Measurements from ENCODE around the gene LCE1F.

DNA sequence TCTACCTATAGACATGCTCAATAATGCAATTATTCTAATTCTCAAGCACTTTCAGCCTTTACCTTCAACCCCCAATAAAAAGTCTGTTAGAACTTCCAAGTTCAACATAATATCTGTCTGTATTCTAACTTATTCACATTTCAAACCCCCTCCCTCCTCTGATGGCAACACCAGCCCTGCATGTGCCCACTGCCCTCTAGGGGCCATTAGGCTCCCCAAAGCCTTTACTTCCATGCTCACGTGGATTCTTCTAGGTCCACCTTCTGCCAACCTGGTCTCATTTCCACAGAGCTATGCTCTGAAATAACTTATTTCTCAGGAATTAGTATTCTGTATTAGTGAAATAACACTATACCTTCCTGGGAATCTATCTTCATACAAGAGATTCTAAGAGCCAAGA lies 39.3 kb upstream of the LCE1F start:
- TF ChIP-seq, protein P1, sequence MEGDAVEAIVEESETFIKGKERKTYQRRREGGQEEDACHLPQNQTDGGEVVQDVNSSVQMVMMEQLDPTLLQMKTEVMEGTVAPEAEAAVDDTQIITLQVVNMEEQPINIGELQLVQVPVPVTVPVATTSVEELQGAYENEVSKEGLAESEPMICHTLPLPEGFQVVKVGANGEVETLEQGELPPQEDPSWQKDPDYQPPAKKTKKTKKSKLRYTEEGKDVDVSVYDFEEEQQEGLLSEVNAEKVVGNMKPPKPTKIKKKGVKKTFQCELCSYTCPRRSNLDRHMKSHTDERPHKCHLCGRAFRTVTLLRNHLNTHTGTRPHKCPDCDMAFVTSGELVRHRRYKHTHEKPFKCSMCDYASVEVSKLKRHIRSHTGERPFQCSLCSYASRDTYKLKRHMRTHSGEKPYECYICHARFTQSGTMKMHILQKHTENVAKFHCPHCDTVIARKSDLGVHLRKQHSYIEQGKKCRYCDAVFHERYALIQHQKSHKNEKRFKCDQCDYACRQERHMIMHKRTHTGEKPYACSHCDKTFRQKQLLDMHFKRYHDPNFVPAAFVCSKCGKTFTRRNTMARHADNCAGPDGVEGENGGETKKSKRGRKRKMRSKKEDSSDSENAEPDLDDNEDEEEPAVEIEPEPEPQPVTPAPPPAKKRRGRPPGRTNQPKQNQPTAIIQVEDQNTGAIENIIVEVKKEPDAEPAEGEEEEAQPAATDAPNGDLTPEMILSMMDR (IDR thresholded peaks at IDR 0.05): no peak
- TF ChIP-seq POLR2AphosphoS5 (IDR thresholded peaks at IDR 0.05): no peak

Measured in esophagus muscularis mucosa (tissue), 3 donors.